SHP77 treated with DMSO at 0.1 percent for 48 hours (cell line): ENCODE measurements around the gene UHRF1.
"Not testable (repeated sequence)": the region's sequence is repeated elsewhere in the genome, so short reads cannot be mapped to it uniquely, and the experiment has no call there.

Experiments
- DNase-seq: peaks from one replicate; lab custom pipeline; 2025; lab: John Stamatoyannopoulos, UW

The UHRF1 gene

DNA sequence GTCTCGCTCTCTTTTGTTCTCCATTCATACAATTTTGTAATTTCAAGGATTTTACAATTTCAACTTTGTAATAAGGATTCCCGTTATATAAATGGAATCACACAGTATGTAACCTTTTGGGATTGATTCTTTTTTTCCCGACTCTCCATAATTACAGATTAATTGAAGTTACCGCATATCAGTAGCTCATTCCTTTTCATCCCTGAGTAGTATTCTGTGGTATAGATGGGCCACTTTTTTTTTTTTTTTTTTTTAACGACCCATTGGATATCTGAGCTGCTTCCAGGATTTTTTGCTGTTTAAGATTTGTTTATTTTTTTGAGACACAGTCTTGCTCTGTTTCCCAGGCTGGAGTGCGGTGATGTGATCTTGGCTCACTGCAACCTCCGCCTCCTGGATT, 27.8 kb downstream of the UHRF1 start:
- no peak for DNase-seq

DNA sequence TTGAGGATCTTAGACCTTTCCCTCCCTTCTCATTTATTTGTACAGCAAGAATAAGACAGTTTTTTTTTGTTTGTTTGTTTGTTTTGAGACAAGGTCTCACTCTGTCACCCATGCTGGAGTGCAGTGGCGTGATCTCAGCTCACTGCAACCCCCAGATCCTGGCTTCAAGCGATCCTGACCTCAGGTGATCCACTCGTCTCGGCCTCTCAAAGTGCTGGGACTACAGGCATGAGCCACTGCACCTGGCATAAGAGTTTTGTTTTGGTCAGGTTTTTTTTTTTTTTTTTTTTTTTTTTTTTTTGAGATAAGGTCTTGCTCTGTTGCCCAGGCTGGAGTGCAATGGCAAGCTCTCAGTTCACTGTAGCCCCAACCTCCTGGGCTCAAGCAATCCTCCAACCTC, 29.2 kb downstream of the UHRF1 start:
- DNase-seq = not testable (repeated sequence)

GRCh38 chr19:4939466-4939865, 30.2 kb downstream of the UHRF1 start:
- no peak for DNase-seq

GRCh38 chr19:4941638-4942169, 32.4 kb downstream of the UHRF1 start:
- not testable (repeated sequence) for DNase-seq

DNA sequence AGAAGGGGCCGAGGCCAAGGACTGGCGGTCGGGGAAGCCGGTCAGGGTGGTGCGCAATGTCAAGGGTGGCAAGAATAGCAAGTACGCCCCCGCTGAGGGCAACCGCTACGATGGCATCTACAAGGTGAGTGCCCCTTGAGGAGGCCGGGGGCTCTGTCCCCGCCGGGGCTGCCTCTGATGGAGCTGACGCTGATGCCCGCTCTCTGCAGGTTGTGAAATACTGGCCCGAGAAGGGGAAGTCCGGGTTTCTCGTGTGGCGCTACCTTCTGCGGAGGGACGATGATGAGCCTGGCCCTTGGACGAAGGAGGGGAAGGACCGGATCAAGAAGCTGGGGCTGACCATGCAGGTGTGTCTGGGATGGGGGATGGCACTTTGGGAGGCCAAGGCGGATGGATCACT, 41.3 kb downstream of the UHRF1 start:
- not testable (repeated sequence) for DNase-seq

DNA sequence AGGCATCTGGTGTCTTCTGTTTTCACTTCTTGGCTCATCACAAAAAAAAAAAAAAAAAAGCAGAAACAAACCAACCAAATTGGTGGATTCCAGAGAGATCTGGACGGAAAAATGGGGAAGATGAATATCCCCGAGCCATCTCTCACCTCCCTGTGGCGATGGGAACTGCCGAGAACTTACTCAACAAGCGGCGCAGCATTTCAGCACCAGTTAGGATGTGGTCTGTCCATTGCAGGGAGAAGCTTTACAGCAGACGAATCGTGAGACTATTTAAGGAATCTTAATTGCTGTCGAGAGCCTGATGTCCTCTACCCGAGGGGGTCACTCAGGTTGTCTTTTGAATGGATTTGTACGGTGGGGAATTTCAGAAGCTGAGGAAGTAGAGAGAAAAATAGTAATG, 42.4 kb downstream of the UHRF1 start:
- no peak for DNase-seq

- DNase-seq = no peak
Measured at GRCh38 chr19:4952945-4953344, 43.6 kb downstream of the UHRF1 start.

- DNase-seq = not testable (repeated sequence)
Measured at GRCh38 chr19:4954320-4955149, 45.2 kb downstream of the UHRF1 start.

- no peak for DNase-seq
Measured at GRCh38 chr19:4955274-4955673, 46.0 kb downstream of the UHRF1 start.

- DNase-seq = no peak
Measured at GRCh38 chr19:4957981-4958380, 48.7 kb downstream of the UHRF1 start.

- no peak for DNase-seq
Measured at GRCh38 chr19:4962085-4962619, 52.9 kb downstream of the UHRF1 start.

- DNase-seq = no peak
Measured at GRCh38 chr19:4965061-4965460, 55.8 kb downstream of the UHRF1 start.

DNA sequence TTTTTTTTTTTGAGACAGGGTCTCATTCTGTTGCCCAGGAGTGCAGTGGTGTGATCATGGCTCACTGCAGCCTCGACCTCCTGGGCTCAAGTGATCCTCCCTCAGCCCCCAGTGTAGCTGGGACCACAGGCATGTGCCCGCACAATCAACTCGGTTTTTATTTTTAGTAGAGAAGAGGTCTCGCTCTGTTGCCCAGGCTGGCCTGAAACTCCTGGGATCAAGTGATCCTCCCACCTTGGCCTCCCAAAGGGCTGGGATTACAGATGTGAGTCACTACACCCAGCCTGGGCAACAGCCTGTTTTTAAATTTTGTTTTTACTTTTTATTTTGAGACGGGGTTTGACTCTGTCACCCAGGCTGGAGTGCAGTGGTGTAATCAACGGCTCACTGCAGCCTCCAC, 57.3 kb downstream of the UHRF1 start:
- no peak for DNase-seq

DNA sequence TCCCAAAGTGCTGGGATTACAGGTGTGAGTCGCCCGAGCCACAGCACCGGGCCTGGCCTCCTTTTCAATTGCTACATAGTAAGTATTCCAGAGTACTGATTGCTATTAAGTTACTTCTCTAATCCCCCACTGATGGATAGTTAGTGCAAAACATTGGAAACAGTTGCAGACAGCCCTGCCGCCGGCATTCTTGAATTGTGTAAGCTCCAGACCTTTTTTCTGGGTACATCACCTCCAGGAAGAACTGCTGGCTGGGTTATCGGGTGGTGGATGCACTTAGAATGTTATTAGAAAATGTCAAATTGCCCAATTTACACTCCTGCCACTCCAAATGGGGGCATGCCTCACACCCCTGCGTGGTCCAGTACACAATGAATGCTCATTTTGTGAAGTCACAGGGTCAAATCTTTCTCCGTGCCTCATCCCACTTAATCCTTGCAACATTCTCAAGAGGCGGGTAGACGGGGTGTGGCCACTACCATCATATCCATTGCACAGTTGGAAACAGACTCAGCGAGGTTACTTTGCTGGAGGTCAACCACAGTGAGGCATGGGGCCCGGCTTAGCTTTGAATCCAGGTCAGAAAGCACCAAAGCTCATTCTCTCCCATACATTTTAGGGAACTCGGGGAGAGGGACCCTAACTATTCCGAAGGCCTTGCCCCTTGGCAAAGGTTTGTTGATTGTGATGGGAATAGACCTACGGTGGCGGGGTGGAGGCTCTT, 58.6 kb downstream of the UHRF1 start:
- DNase-seq = no peak

DNA sequence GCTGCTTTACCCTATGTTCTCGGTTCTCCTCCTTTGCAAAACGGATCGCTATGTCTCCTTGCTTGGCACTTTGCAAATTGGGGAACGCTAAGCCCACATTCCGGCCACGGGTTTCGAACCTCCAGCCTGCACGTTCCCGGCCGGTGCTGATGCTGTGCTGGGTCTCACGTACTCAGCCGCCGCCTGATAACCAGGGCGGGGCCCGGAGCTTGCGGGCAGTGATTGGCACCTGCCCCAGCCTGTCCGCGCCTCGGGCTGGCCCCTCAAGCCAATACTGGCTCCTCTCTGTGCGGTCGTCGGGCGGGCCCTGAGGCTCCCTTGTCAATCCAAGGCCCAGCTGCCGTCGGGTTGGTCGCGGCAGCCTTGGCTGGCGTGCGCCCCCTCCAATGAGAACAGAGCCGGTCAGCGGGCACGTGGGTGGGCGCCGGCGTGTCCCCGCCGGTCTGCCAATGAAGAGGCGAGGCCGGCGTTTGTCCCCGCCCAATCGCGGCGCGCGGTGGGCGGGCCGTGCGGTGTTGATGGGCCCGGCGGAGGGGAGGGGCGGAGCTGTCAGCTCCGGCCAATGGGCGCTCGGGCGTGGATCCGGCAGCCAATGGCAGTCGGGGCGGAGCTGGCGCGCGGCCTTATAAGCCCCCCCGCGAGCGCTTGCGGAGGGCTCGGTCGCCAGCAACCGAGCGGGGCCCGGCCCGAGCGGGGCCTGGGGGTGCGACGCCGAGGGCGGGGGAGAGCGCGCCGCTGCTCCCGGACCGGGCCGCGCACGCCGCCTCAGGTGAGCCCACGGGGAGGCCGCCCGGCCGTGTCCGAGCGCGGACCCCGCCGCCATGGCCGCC, 59.4 kb downstream of the UHRF1 start, which contains the start of gene KDM4B:
Gene KDM4B (plus strand): TSS at position 652 of the 830 bp plus-strand sequence. CDS start 63,778 bp downstream, outside the sequence.
- peak; percentile 95 for DNase-seq

- no peak for DNase-seq
Measured at GRCh38 chr19:4969292-4969771, 60.0 kb downstream of the UHRF1 start.

DNA sequence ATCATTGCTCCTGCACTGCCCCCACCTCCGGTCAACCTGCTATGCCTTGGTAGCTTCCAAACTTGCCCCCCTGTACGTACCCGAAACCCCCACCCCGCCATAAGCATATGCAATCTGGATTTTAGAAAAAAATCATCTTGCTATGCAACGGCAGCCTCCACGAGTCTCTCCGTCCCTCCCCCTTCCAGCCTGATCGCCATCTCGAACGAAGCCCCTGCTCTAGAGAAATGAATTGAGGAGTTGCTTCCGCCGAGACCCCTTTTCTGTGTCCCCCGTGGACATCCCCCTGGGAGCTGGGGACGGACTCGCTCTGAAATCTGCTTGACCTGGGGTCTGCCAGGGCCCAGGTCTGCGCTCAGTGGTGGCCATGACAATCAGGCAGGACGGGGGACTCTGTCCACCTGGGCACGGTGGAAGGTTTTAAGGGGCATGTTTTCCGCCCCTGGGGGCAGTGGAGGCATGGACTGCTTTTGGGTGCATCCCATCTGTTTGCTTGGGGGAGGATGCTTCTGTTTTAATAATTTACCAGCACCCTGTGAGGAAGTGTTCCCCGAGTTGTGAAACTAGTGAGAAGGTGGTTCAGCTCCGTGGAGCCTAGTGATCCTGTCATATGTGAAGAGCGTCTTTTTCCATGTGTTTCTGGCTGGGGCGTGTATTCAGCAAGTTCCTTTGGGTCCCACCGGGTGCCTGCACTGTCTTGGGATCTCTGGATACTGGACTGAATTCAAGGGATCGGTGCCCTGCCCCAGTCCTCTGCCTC, 60.7 kb downstream of the UHRF1 start:
- no peak for DNase-seq

- no peak for DNase-seq
Measured at GRCh38 chr19:4970558-4971423, 61.5 kb downstream of the UHRF1 start.

DNA sequence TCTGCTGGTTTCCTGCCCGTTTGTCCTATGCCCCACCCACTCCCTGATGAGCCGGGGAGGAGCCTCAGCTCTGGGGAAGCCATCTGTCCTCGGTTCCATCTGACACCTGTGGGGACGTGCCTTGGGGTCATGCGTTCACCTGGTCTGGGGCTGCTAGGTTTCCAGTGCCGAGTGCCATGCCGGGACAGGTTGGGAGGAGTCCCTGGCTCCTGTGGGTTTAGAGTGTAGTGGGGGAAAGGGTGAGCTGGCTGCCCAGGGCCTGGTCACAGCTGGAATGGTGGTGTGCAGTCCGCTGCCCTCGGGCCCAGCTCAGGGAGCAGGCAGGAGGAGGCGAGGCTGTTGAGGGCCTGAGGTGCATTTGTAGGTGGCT, 62.1 kb downstream of the UHRF1 start:
- no peak for DNase-seq
